ENCODE measurements around the gene COL9A3. TPM values are rescaled to one million over a fixed set of nuclear protein-coding genes. Genes with fewer than 3 reads are reported as not detected.

The COL9A3 gene
- total RNA-seq, 6 experiments from 2014 or later, result 1.5 to 7.6 (median 3.5) TPM

DNA sequence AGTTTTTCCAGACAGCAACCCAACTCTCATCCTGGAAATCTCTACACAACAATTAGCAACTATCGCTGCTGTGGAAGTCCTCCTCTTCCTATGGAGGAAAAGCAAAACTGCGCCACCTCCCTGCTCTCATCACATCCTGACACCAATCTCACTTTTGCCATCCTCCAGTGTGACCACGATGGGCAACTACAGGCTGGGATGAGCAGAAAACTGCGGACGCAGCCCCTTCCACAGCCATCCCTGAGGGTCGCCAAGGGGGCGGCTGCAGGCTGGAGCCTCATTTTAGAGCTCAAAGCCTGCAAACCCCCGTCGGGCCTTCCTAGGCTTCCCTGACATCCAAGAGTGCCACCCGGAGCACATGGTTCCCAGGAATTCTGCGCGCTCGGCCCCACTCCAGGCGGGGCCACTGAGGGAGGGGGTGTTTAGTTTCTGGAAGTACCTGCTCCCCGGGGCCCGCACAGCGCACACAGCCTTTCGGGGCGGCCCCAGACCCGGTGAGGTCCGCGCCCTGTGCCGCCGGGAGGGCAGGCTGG, 43.6 kb downstream of the COL9A3 start:
- no peak overlapping the region for H3K27ac ChIP-seq
- H3K4me1 ChIP-seq, result peaks cover 0 to 10% (median 2%) of the 10 kb centered on the region in 4 donors
- intact Hi-C loops (cut with DNase I), result no loop called here
- ATAC-seq, result no peak
- H3K36me3 ChIP-seq, result peaks cover 0 to 5% (median 0%) of the 10 kb centered on the region in 4 donors
- peak overlapping the region in 1 of 3 donors; percentile 61 for H3K4me3 ChIP-seq
- H3K9me3 ChIP-seq, result no peaks in the 10 kb centered on the region
- no peak for DNase-seq
- 30% methylated on average over 2 of the region's 24 CpGs for whole genome bisulfite sequencing (ENCODE audit: insufficient coverage, low coverage, low lambda C conversion rate, missing lambda C conversion rate)
- no peak for TF ChIP-seq POLR2A (IDR thresholded peaks at IDR 0.05)
- TF ChIP-seq, protein P1, sequence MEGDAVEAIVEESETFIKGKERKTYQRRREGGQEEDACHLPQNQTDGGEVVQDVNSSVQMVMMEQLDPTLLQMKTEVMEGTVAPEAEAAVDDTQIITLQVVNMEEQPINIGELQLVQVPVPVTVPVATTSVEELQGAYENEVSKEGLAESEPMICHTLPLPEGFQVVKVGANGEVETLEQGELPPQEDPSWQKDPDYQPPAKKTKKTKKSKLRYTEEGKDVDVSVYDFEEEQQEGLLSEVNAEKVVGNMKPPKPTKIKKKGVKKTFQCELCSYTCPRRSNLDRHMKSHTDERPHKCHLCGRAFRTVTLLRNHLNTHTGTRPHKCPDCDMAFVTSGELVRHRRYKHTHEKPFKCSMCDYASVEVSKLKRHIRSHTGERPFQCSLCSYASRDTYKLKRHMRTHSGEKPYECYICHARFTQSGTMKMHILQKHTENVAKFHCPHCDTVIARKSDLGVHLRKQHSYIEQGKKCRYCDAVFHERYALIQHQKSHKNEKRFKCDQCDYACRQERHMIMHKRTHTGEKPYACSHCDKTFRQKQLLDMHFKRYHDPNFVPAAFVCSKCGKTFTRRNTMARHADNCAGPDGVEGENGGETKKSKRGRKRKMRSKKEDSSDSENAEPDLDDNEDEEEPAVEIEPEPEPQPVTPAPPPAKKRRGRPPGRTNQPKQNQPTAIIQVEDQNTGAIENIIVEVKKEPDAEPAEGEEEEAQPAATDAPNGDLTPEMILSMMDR (IDR thresholded peaks at IDR 0.05), result no peak
- H3K27me3 ChIP-seq, result no peaks in the 10 kb centered on the region

DNA sequence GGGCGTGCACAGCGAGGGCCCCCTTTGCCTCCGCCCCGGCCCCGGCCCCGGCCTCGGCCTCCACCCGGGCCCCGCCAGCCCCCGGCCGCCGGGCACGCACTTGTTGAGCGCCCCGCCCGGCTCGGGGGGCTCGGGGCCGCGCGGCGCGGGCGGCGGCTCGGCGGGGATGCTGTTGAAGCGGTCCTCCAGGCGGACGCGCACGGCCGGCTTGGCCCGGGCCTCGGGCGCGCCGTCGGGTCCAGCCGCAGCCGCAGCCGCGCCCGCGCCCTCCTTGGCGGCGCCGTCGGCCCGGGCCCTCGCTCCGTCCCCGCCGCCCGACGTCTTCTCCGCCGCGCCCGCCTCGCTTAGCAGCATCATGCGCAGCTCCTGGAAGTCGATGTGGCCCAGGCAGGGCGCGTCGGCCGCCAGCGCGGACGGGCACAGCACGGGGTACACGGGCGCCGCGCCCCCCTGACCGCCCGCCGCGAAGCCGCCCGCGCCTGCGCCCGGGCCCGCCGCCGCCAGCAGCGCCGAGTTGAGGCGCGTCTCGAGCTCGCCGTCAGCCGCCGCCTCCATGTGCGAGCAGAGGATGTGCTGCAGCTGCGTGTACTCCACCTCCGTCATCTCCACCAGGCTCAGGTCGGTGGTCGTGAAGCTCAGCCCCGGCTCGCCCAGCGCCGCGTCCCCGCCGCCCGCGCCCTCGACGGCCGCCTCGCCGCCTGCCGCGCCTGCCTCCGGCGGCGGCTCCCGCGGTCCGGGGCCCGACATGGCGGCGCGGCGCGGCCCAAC, 44.3 kb downstream of the COL9A3 start:
- Histone ChIP-seq H3K36me3 (peaks cover 0 to 5% (median 0%) of the 10 kb centered on the region in 4 donors), H3K4me1 (peaks cover 0 to 10% (median 2%) of the 10 kb centered on the region in 4 donors), H3K4me3 (peak overlapping the region; percentile 23 to 61 (median 37)), H3K27ac (no peak overlapping the region), H3K9me3 (no peaks in the 10 kb centered on the region), H3K27me3 (no peaks in the 10 kb centered on the region)
- ATAC-seq (no peak), DNase-seq (no peak)
- no peak for TF ChIP-seq POLR2A (IDR thresholded peaks at IDR 0.05)
- TF ChIP-seq, protein P1 (IDR thresholded peaks at IDR 0.05), result no peak
- intact Hi-C loops (cut with DNase I), result no loop called here
- WGBS (ENCODE audit: insufficient coverage, low coverage, low lambda C conversion rate, missing lambda C conversion rate), result no CpG with 5 or more reads among the region's 129 CpGs

DNA sequence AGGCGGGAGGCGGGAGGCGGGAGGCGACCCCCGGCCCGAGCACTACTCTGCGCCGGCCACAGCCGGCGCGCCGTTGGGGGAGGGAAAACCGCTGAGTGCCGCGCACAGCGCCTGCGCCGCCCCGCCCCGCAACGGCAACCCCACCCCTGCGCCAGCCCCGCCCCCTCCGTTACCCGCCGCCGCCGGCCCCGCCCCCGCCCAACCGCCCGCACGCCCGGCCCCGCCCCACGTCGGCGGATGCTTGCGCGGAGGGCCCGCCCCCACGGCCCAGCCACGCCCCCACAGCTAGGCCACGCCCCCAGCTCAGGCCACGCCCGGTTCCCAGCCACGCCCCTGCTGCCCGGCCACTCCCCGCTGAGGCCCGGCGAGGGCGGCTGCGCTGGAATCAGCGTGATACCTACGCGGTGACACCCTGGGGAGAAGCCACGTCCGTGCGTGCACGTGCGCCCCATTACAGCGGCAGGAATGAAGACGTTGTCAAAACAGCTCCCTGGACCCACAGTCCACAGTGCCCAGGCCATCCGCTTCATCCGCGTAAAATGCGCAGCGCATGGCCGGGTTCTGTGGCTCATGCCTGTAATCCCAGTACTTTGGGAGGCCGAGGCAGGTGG, 45.0 kb downstream of the COL9A3 start, which contains the start of gene TCFL5:
TSS of gene TCFL5 (minus strand) at position 97 of the 611 bp plus-strand sequence. CDS start 152 bp downstream, outside the sequence.
- no peak for TF ChIP-seq POLR2A (IDR thresholded peaks at IDR 0.05)
- TF ChIP-seq, protein P1 (IDR thresholded peaks at IDR 0.05), result no peak

DNA sequence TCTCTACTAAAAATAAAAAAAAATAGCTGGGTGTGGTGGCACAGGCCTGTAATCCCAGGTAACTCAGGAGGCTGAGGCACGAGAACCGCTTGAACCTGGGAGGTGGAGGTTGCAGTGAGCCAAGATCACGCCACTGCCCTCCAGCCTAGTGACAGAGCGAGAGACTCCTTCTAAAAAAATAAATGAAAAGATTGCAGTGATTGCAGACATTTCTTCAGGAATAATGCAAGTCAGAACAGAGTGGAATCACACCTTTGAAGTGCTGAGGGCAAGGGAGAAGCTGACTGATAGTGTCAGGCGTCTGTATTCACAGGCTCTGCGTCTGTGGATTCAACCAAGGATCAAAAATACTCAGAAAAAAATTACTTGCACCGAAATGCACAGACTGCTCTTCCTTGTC, 47.4 kb downstream of the COL9A3 start:
- H3K4me3 ChIP-seq, result no peak overlapping the region
- 83% methylated on average over 7 of the region's 7 CpGs for WGBS (ENCODE audit: insufficient coverage, low coverage, low lambda C conversion rate, missing lambda C conversion rate)
- DNase-seq (no peak), ATAC-seq (no peak)
- no peaks in the 10 kb centered on the region for H3K27me3 ChIP-seq
- TF ChIP-seq, protein P1 (IDR thresholded peaks at IDR 0.05), result no peak
- no peak for TF ChIP-seq POLR2A (IDR thresholded peaks at IDR 0.05)
- no peaks in the 10 kb centered on the region for H3K36me3 ChIP-seq
- H3K9me3 ChIP-seq, result no peaks in the 10 kb centered on the region
- no peak overlapping the region for H3K27ac ChIP-seq
- peaks cover 0 to 10% (median 2%) of the 10 kb centered on the region in 4 donors for H3K4me1 ChIP-seq
- intact Hi-C loops (cut with DNase I), result no loop called here

More for the DNA sequence above, 45.0 kb downstream of the COL9A3 start, which contains the start of gene TCFL5:
- H3K4me1 ChIP-seq, result peaks cover 0 to 10% (median 2%) of the 10 kb centered on the region in 4 donors
- 43% methylated on average over 2 of the region's 70 CpGs for WGBS (ENCODE audit: insufficient coverage, low coverage, low lambda C conversion rate, missing lambda C conversion rate)
- no peaks in the 10 kb centered on the region for H3K9me3 ChIP-seq
- no peak within 1 kb of the TSS for H3K27ac ChIP-seq
- H3K36me3 ChIP-seq, result peaks cover 0 to 5% (median 0%) of the 10 kb centered on the region in 4 donors
- DNase-seq (peak; percentile 94 to 95 (median 95)), ATAC-seq (peak; percentile 98 to 99 (median 99))
- intact Hi-C loops (cut with DNase I), result no loop called here
- H3K27me3 ChIP-seq, result no peaks in the 10 kb centered on the region
- H3K4me3 ChIP-seq, result peak within 1 kb of the TSS; percentile 23 to 61 (median 37)
